GM19397 (cell line): ENCODE data around the gene TLE2.
A peak's percentile ranks its signal among the peaks of the same experiment; 100 is the strongest.
"Not testable (repeated sequence)": the region's sequence is repeated elsewhere in the genome, so short reads cannot be mapped to it uniquely, and the experiment has no call there.

ENCODE experiments used
- ATAC-seq: cut with Tn5 transposase; IDR thresholded peaks from one replicate; pipeline ENCODE4 v1.9.1; 2021; ENCODE audit warnings: mild to moderate bottlenecking, moderate library complexity; ENCODE audit not compliant: unreplicated experiment

TLE2 gene

DNA sequence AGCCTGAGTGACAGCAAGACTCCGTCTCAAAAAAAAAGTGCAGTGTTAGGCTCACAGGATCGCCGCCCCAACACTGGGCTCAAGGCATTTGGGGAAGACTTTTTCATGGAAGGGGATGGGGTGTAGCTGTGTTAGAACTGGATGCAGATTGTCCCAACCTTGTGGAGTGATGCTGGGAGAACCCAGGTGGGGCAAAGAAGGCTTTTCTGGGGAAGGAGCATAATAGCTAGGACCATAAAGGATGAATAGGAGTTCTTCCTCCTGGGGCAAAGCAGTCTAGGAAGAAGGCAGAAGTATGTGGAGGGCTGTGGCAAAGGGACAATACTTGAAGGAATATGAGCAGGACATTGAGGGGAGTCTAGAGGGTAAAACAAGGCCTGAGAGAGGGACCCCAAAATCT lies 40.5 kb downstream of the TLE2 start:
- no peak for ATAC-seq

DNA sequence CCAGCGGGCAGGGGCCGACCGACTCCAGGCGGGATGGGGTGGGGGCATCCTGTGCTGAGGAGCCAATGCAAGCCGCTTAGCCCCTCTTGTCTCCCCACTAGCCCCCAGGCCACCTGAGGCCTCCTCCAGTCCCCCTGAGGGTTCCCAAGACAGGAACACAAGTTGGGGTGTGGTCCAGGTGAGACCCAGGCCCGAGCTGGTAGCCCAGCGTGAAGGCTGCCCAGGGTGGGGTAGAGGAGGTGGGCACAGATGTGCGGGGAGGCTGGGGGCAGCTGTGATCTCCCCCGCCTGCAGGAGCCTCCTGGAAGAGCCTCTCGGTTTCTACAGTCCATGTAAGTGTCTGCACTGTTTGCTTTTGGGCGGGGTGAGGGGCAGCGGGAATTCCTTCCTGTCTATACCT lies 41.3 kb downstream of the TLE2 start:
- ATAC-seq, result no peak

DNA sequence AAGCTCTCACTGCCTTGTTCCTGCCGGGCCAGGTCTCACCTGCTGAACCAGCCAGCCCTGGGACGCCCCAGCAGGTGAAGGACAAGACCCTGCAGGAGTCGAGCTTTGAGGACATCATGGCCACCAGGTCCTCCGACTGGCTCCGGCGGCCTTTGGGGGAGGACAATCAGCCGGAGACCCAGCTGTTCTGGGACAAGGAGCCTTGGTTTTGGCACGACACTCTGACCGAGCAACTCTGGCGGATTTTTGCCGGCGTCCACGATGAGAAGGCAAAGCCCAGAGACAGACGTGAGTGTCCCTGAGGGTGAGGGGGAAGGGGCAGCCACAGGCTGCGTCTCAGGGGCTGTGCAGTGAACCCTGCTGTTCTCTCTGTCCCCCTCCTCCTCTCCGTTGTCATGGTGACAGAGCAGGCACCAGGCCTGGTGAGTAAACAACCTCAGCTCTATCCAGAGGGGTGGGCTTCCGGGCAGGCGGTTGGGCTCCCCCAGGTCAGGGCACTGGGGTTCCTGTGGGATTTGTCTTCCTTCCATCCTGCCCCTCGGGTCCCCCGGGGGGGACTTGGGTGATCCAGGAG lies 42.0 kb downstream of the TLE2 start:
- ATAC-seq, result no peak

DNA sequence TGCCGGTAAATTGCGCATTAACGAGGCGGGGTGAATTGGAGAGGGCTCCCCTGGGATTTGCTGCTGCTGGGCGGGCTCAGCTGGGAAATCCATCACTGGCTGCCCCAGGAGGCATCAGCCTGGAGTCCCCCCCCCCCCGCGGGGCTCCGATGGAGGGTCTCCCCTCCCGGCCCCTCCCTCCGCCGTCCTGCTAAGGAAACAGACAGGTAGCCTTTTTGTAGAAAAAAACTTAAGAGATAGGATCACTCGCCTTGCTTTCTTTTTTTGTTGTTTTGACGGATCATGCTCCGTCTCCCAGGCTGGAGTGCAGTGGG lies 44.9 kb downstream of the TLE2 start:
- ATAC-seq, result no peak

DNA sequence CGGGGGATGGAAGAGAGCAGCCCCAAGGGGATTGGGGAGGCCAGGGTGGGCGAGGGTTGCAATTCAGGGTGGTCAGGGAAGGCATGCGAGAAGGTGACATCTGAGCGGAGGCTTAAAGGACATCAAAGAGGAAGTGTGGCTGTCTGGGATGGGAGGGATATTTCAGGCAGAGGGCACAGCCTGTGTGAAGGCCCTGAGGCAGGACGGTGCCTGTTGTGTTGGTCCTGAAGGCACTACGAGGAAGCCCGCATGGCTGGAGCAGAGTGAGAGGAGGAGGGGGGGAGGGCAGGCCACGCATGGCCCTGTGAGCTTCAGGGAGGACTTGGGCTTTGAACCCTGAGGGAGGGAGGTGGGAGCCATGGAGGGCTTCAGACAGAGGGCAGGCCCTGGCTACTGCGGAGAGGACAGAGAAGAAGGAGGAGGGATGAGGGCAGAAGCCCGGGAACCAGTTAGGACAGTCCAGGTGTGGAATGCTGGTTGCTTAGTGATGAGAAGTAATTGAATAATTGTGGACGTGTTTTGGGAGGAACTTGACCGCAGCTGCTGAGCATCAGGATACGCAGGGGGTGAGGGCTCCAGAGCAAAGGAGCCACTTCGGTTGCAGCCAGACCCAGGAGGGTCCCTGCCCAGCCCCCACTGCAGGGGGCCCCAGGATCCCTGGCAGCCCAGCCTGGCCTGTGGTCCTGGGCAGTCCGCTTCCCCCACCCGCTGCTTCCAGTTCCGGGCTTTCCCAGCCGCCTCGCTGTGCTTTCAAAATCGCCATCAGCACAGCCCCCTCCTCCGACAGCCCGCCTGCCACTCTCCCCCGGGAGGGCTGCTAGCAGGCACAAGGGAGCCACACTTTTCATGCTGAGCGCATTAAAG lies 45.5 kb downstream of the TLE2 start:
- ATAC-seq, result no peak

DNA sequence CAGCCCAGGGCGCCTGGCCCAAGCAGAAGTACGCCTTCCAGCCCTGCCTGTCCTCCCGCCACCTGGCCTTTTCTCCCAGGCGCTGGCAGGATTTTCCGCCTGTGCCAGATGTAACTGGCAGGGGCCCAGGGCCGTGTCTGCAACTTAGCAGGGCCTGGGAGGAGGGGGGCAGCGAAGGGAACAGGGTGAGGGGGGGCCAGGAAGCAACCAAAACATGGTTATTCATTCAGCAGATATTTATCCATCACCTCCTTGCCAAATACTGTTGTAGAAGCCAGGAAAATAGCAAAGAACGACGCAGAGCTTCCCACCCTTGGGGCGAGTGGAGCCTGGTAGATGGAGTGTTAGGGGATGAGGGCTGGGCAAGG lies 46.1 kb downstream of the TLE2 start:
- no peak for ATAC-seq

DNA sequence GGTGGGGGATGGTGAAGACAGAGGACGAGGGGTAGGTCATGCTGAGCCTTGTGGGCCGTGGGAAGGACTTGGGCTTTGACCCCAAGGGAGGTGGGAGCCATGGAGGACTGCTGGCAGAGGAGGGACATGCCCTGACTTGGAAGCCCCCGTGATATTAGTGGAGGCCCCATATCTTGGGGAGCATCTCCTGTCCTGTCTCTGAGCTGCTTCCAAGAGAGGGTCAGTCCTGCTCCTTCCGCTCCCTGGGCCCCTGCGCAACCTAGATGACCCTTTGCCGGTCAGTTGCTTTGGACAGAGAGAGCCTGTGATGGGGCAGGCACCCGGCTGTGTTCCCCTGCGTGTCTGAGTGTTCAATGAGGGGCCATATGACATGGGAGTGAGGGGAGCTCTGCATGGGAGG lies 46.5 kb downstream of the TLE2 start:
- no peak for ATAC-seq

DNA sequence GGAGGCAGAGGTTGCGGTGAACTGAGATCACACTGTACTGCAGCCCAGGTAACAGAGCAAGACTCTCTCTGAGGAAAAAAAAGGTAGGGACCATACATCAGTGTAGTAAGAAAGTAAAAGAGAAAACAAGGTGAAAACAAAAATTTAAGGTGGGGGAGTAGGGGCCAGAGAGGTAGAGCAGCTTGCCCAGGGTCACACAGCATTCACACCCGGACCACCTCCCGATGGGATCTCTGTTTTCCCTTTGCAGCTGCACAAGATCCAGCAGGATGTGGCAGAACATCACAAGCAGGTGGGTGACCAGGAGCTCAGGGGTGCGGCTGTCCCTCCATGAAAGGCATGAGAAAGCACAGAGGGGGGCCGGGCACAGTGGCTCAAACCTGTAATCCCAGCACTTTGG lies 47.2 kb downstream of the TLE2 start:
- ATAC-seq, result no peak

DNA sequence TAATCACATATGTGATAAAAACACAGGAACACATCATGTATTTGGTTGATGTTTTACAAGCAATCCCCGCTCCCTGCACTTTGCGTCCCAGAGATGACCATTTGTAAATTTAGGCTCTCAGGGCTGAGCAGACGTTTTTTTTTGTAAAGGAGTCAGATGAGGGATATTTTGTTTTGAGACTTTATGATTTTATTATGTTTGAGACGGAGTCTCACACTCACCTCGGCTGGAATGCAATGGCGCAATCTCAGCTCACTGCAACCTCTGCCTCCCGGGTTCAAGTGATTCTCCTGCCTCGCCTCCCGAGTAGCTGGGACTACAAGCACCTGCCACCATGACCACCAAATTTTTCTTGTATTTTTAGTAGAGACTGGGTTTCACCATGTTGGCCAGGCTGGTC lies 50.3 kb downstream of the TLE2 start:
- no peak for ATAC-seq

DNA sequence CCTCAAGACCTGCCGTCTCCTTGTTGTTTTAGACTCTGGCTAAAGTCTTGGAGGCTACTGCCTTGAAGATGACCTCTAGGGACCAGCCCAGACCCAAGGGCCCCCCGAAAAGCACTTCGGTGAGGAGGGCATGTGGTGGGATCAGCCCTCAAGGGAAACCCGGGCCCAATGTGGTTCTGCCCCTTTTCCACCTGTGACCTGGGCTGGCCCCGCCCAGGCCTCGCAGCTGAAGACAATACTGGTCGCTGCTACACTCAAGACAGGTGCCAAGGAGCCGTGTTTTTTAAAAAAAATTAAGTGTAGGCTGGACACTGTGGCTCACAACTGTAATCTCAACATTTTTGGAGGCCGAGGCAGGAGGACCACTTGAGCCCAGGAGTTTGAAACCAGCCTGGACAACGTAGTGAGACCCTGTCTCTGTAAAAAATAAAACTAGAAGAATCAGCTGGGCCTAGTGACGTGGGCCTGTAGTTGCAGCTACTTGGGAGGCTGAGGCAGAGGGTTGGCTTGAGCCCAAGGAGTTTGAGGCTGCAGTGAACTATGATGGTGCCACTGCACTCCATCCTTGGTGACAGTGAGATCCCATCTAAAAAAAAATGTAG lies 50.8 kb downstream of the TLE2 start:
- no peak for ATAC-seq

DNA sequence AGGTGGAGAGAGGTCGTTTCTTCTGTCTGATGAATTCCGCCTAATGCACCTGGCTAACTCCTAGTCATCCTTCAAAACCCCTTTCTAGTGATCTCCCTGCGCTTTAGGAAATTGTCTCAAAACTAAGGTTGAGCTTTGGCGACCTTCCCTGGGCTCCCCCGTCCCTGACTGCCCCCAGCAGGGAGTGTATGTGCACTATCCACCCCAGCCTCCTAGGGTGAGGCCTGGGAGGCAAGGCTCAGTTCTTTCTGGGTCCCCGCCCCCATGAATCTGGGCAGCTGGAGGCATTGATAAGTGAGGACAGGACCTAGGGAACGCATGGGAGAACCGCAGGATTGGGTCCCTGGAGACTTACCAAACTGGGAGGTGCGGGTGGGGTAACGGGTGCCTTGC lies 51.3 kb downstream of the TLE2 start:
- ATAC-seq, result no peak

DNA sequence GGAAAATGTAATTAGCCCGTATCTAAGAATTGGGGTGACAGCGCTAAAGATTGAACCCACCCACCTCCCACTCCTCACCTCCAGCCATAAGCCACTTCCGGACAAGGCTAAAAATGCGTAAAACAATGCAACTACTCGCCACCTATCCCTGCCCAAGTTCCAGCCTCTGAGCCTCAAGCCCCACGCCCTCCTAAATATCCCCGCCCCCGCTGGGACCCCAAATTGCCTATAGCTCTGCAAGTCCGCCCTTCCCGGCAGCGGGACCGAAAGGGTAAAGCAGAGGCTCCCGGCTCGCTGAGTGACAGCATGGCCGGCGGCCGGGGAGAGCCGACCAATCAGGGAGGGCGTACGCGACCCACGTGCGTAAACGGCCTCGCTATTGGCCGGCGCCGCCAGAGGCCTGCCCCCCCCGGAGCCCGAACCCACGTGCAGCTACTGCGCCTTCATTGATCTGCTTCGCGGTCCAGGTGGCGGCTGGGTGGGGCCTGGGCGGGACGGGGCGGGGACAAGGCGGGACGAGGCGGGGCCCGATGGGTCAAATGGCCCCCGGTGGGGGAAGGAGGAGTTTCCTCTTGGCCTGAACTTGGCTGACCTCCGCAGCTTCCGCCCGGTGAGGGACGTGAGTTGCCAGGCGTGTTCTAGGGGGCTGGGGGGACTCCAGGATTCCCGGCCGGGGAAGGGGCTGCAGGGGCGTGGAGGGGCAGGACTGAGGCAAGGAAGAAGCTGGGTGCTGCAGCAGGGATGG lies 51.9 kb downstream of the TLE2 start, which contains the start of gene TLE6:
TLE6 (plus strand) TSS at position 564 of the 745 bp plus-strand sequence. CDS start 670 bp downstream, outside the sequence.
- peak; percentile 94 for ATAC-seq

DNA sequence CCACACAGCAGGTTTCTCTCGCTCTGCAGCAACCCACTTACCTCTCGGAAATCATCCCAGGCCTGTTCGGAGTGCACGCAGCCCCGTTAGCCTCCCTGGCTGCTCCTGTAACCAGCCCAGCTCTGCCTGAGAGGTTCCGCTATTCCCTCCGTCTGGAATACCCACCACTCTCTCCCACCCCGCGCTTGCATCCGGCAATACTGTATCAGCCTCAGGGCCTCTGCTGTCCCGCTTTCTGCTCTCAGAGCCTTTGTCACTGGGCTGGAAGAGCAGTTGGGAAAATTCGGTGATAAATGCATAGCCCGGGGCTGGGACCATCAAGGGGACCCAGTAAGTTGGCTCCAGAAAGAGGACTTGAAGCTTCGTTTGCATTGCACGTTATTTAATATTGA lies 52.5 kb downstream of the TLE2 start:
- no peak for ATAC-seq

DNA sequence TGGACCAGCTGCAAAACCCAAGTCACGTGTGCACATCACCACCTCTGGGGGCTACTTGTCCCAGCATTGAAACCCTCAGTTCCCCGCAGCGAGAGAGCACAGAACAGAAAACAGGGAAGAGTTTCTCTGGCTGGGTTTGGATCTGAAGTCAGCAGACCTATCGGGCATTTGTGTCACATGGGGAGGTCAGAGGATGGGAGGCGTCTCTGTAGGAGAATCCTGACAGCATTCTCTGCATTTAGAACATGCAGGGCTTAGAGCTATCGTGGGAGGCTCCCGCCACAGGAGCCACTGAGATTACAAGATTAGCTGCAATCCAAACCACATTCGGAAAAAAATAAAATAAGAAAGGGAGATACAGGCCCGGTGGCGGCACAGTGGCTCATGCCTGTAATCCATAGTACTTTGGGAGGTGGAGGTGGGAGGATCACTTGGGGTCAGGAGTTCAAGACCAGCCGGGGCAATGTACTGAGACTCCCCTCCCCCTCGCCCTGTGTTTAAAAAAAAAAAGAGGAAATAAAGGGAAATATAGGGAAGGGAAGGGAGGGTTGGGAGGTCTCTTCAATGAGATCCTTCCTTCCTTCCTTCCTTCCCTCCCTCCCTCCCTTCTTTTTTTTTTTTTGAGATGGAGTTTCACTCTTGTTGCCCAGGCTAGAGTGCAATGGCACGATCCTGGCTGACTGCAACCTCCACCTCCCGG lies 54.6 kb downstream of the TLE2 start:
- ATAC-seq, result no peak

DNA sequence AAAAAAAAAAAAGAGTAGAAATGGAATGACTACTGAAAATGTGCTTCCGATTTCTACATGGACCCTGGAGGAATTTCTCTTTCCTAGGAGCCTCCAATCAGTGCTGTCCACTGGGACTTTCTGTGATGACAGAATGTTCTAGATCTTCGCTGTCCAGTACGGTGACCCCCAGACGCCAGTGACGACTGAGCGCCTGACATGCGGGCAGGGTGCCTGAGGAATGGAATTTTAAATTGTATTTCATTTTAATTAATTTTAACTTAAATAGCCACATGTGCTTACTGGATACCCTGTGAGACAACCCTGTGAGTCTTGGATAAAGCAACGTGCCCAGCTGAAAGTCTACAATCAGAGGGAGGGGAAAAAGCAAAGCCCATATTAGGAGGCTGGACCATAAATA lies 55.9 kb downstream of the TLE2 start:
- ATAC-seq, result no peak

DNA sequence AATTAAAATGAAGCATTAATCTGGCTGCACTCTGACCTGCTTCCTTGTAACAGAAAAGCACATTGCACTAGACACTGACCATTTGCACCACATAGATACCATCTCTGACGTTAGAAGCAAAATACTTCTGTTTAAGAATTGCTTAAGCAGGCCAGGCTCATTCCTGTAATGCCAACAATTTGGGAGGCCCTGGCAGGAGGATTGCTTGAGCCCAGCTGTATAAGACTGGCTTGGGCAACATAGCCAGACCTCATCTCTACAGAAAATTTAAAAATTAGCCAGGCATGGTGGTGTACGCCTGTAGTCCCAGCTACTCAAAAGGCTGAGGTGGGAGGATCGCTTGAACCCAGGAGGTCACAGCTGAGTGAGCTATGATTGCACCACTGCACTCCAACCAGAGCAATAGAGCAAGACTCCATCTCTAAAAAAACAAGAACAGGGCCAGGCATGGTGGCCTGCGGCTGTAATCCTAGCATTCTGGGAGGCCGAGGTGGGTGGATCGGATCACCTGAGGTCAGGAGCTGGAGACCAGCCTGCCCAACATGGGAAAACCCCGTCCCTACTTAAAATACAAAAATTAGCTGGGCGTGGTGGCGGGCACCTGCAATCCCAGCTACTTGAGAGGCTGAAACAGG lies 58.8 kb downstream of the TLE2 start:
- ATAC-seq, result no peak

DNA sequence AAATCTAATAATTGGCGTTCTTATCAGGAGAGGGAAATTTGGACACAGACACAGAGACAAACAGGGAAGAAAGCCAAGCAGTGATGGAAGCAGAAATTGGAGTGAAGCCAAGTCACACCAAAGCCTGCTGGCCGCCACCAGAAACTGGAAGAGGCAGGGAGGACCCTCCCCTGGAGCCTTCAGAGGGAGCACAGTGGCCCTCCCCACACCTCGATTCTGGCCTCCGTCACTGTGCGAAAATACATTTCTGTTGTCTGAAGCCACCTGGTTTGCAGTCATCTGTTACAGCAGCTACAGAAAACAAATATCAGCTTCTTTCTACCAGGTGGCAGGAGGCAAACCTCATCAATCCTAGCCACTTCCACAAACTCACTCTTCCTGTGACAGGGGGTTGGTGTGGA lies 60.0 kb downstream of the TLE2 start:
- ATAC-seq, result no peak

DNA sequence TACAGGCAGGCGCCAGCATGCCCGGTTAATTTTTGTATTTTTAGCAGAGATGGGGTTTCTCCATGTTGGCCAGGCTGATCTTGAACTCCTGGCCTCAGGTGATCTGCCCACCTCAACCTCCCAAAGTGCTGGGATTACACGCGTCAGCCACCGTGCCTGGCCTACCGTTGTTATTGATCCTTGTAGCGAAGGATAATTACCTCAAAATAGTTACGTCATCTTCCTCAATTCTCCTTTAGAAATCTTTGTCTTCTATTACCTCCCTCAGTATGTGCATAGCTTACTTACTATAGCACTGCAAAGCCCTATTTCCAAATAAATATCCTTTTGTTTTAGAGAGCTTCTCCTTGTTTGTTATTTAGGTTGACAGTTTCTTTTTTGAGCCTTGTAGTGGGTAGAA lies 61.1 kb downstream of the TLE2 start:
- no peak for ATAC-seq

DNA sequence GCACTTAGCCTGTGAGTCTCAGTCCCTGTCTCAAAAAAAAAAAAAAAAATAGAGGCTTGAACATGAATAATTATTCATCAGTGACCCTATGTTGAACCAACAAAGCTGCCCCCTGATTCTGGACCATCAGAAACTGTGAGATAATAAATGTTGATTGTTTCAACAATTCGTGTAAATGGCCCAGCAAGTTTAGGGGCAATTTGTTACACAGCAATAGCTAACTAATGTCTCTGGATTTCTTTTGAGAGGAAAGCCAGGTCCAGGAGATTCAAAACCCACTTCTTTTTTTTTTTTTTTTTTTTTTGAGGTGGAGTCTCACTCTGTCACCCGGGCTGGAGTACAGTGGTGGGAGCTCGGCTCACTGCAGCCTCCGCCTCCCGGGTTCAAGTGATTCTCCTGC lies 64.2 kb downstream of the TLE2 start:
- ATAC-seq, result no peak

DNA sequence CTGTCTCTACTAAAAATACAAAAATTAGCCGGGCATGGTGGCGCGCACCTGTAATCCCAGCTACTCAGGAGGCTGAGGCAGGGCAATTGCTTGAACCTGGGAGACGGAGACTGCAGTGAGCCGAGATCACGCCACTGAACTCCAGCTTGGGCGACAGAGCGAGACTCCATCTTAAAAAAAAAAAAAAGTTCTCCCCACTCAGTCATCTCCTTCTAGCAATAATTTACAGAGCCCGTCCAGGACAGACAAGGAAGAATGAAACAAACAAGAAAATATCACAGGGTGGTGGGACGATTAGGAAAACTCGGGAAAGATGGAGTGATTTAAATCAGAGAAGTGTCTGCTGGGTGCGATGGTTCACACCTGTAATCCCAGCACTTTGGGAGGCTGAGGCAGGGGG lies 65.4 kb downstream of the TLE2 start:
- ATAC-seq, result not testable (repeated sequence)

DNA sequence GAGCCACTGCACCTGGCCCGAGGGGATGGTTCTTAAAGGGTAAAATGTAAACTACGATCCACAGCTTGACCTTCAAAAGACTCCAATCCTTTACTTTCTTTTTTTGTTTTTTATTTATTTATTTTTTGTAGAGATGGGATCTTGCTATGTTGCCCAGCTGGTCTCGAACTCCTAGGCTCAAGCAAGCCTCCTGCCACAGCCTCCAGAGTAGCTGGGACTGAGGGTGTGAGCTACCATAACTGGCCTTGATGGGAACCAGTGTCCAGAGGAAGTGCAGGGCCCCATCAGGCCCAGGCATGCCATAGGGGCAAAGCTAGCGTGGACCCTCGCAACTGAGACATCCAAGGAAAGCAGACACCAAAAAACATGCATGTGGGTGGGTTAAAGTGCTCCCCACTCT lies 66.0 kb downstream of the TLE2 start:
- no peak for ATAC-seq
